ENCODE results near the gene AK1. TPM values are rescaled to one million over a fixed set of nuclear protein-coding genes. Genes with fewer than 3 reads are reported as not detected.

The AK1 gene
- total and polyA plus RNA-seq, 2 of the 8 experiments (the other 6 are each of a cell fraction or from before 2014, with no cell fraction given), result 37.9 to 39.2 TPM

- Histone ChIP-seq H3K79me2 (ENCODE audit: control insufficient read depth in 1 of 2, insufficient read depth in 2 of 2, low read length in 2 of 2) (no peaks in the 10 kb centered on the region), H3K4me3 (ENCODE audit: extremely low read depth in 1 of 4, insufficient read depth in 2 of 4, low read depth in 3 of 4, low read length in 4 of 4) (no peak overlapping the region), H3K14ac (ENCODE audit: insufficient read length) (no peak overlapping the region), H2AFZ (ENCODE audit: low read length) (no peak overlapping the region), H3K23ac (ENCODE audit: insufficient read length) (no peak overlapping the region), H3K9me3 (ENCODE audit: insufficient read depth in 2 of 2, low read depth in 1 of 2, low read length in 1 of 2) (no peaks in the 10 kb centered on the region), H3K4me2 (ENCODE audit: insufficient read depth in 1 of 2, low read depth in 2 of 2, low read length in 2 of 2) (no peak overlapping the region), H3K18ac (ENCODE audit: extremely low read depth, low read length) (no peak overlapping the region), H4K5ac (ENCODE audit: insufficient read length, low read depth, low read length) (no peak overlapping the region), H2BK5ac (ENCODE audit: low read depth, low read length) (no peak overlapping the region), H3K9ac (replicated peaks in 1 of 4; ENCODE audit: extremely low read depth in 1 of 4, low read depth in 3 of 4, low read length in 3 of 4) (no peak overlapping the region), H2BK120ac (replicated peaks; ENCODE audit: low read depth, low read length) (no peak overlapping the region), H3K23me2 (ENCODE audit: low read depth, low read length) (no peaks in the 10 kb centered on the region; the same call in 1 of the 2 replicates), H4K91ac (replicated peaks; ENCODE audit: insufficient read length, low read length) (no peak overlapping the region), H3K27me3 (replicated peaks in 1 of 4; ENCODE audit: control insufficient read depth in 3 of 4, extremely low read depth in 1 of 4, insufficient read depth in 3 of 4, low read length in 3 of 4) (no peaks in the 10 kb centered on the region), H3K27ac (ENCODE audit: low read depth, low read length) (no peak overlapping the region), H2BK12ac (ENCODE audit: low read depth, low read length) (no peak overlapping the region), H2BK20ac (ENCODE audit: low read length) (no peak overlapping the region), H3K4me1 (replicated peaks in 1 of 4; ENCODE audit: control insufficient read depth in 3 of 4, insufficient read depth in 4 of 4, low read length in 3 of 4) (peaks cover 0 to 10% (median 6%) of the 10 kb centered on the region in 4 experiments; a peak in 5 of 7 replicates), H3K79me1 (ENCODE audit: low read depth, low read length) (no peaks in the 10 kb centered on the region), H2AK5ac (ENCODE audit: low read depth, low read length) (no peak overlapping the region; the same call in 1 of the 2 replicates), H2BK15ac (ENCODE audit: low read length) (no peak overlapping the region), H3K4ac (replicated peaks; ENCODE audit: insufficient read length, low read depth, low read length) (no peak overlapping the region), H4K20me1 (replicated peaks in 1 of 2; ENCODE audit: control insufficient read depth in 1 of 2, insufficient read depth in 2 of 2, low read length in 2 of 2) (no peaks in the 10 kb centered on the region), H3K56ac (replicated peaks; ENCODE audit: insufficient read length, low read depth, low read length) (no peak overlapping the region), H3K36me3 (ENCODE audit: control insufficient read depth in 2 of 4, insufficient read depth in 4 of 4, low read length in 3 of 4) (no peaks in the 10 kb centered on the region), H4K8ac (ENCODE audit: extremely low read depth, insufficient read depth, low read length) (no peak overlapping the region)
- WGBS, 2 experiments (ENCODE audit: extremely low coverage in 1 of 2, insufficient coverage in 1 of 2, insufficient read length in 1 of 2, insufficient replicate concordance in 2 of 2, low coverage in 1 of 2, low lambda C conversion rate in 2 of 2, missing lambda C conversion rate in 1 of 2), result 85% methylated on average over 6 of the region's 8 CpGs; no CpG with 5 or more reads in 1 of the 2 experiments
- no peak for DNase-seq (ENCODE audit: low read depth in 1 of 2, low spot score in 2 of 2)
- FAIRE-seq, result no peak
- TF ChIP-seq SAP30 (IDR thresholded peaks at IDR 0.05; ENCODE audit: insufficient read depth, insufficient replicate concordance, low read length) (no peak), EZH2 (IDR thresholded peaks at IDR 0.05; ENCODE audit: low read depth, low read length, severe bottlenecking) (no peak), EP300 (IDR thresholded peaks at IDR 0.05; ENCODE audit: borderline replicate concordance in 1 of 2, low read depth in 2 of 2, low read length in 2 of 2) (no peak), CHD1 (IDR thresholded peaks at IDR 0.05; ENCODE audit: low read depth, low read length) (no peak), YY1 (IDR thresholded peaks at IDR 0.05; ENCODE audit: low read depth, low read length) (no peak), GTF2F1 (IDR thresholded peaks at IDR 0.05; ENCODE audit: borderline replicate concordance, low read depth, low read length) (no peak), MAFK (IDR thresholded peaks at IDR 0.05; ENCODE audit: low read depth, low read length) (no peak), FOSL1 (IDR thresholded peaks at IDR 0.05; ENCODE audit: insufficient read depth, low read depth, low read length) (no peak), EGR1 (IDR thresholded peaks at IDR 0.05; ENCODE audit: borderline replicate concordance, low read depth, low read length) (no peak), SP2 (IDR thresholded peaks at IDR 0.05; ENCODE audit: low read length) (no peak), RAD21 (IDR thresholded peaks at IDR 0.05 in 1 of 2, conservative IDR thresholded peaks at IDR 0.05 in 1 of 2; ENCODE audit: low read depth in 2 of 2, low read length in 2 of 2) (no peak)
- ChIA-PET CTCF (ENCODE audit: partially characterized antibody) (interaction anchor here (0.7 to 6.6 kb wide), 6 partner anchors 10 to 65 kb away, joined by 3 to 50 read pairs (median 5); no protein-coding TSS in a partner anchor), POLR2A (ENCODE audit: partially characterized antibody) (interaction anchor here (1.2 kb wide), 1 partner anchor 11 kb away, joined by 3 read pairs; no protein-coding TSS in a partner anchor)
These were observed 20.8 kb downstream of the AK1 start for GRCh38 chr9:127856729-127857116.

Data from H1 (cell line).